ENCODE results near the gene RPS6KA4.

Gene RPS6KA4

DNA sequence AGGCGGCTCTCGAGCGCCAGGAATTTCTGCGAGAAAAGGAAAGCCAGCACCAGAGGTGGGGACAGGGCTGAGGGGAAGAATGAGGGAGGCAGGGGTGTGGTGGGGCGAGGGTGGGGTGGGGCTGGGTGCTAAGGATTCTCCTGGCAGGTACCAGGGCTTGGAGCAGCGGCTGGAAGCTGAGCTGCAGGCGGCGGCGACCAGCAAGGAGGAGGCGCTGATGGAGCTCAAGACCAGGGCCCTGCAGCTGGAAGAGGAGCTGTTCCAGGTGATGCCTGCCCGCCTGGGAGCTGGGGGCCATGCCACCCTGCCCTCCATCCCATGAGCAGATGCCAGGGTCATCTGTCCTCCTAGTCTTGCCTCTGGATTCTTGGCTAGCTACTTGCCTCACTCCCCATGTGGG, 9.6 kb upstream of the RPS6KA4 start:
- no peak for DNase-seq

DNA sequence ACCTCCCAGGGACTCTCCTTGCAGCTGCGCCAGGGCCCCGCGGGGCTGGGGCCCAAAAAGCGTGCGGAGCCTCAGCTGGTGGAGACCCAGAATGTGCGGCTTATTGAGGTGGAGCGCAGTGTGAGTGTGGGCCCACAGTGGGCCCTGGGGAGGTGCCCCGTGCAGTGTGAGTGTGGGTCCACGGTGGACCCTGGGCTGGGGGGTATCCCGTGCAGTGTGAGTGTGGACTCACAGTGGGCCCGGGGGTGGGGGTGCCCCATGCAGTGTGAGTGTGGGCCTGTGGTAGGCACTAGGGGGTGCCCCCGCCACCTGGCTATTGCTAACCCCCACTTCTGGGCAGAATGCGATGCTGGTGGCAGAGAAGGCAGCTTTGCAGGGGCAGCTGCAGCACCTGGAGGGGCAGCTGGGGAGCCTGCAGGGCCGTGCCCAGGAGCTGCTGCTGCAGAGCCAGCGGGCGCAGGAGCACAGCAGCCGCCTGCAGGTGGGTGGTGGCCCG, 7.8 kb upstream of the RPS6KA4 start:
- DNase-seq: no peak

DNA sequence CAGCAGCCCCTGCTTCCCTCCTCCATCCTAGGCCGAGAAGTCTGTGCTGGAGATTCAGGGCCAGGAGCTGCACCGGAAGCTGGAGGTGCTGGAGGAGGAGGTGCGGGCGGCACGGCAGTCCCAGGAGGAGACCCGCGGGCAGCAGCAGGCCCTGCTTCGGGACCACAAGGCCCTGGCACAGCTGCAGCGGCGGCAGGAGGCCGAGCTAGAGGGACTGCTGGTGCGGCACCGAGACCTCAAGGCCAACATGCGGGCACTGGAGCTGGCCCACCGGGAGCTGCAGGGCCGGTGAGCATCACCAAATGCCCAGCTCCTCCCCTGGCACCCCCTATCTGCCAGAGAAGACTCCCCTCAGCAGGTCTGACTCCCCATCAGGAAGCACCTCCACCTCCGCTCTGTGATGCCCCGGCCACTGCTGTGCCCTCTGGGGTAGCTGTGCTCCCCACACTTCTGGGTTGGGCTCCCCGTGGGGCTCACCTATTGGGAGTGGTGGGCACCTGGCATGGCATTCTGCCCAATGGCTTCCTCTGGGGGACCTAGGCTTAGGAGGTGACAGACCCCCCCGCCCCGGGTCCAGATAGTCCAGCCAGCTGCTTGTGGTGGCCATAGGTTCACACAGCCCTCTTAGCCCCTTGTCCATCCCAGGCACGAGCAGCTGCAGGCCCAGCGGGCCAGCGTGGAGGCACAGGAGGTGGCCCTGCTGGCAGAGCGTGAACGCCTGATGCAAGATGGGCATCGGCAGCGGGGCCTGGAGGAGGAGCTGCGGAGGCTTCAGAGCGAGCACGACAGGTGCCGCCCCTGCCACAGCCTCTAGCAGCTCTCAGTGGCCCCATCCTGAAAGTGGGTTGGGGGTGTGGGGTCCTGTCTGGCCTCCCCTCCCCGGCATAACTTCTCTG, 6.6 kb upstream of the RPS6KA4 start:
- DNase-seq: peak in 1 of 2 experiments; percentile 52

DNA sequence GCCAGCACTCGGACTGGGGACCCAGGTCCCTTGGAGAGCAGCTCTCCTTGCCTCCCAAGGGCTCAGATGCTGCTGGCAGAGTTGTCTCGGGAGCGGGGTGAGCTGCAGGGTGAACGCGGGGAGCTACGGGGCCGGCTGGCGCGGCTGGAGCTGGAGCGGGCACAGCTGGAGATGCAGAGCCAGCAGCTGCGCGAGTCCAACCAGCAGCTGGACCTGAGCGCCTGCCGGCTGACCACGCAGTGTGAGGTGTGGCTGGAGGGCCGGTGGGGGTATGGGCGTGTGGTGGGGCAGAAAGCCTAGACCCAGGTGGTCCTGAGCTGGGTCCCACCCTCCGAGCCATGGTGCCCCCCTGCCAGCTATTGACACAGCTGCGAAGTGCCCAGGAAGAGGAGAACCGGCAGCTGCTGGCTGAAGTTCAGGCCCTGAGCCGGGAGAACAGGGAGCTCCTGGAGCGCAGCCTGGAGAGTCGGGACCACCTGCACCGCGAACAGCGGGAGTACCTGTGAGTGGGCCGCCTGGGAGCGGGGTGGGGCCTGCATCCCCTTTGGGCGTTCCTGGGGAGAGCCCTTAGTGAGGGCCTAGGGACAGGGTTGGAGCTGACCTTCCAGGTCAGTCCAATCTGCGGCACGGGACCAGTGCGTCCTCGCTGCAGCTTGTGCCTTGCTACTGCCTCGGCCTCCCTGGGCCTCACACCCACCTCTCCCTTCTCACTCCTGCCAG, 5.8 kb upstream of the RPS6KA4 start:
- DNase-seq: peak; percentile 83 to 85

DNA sequence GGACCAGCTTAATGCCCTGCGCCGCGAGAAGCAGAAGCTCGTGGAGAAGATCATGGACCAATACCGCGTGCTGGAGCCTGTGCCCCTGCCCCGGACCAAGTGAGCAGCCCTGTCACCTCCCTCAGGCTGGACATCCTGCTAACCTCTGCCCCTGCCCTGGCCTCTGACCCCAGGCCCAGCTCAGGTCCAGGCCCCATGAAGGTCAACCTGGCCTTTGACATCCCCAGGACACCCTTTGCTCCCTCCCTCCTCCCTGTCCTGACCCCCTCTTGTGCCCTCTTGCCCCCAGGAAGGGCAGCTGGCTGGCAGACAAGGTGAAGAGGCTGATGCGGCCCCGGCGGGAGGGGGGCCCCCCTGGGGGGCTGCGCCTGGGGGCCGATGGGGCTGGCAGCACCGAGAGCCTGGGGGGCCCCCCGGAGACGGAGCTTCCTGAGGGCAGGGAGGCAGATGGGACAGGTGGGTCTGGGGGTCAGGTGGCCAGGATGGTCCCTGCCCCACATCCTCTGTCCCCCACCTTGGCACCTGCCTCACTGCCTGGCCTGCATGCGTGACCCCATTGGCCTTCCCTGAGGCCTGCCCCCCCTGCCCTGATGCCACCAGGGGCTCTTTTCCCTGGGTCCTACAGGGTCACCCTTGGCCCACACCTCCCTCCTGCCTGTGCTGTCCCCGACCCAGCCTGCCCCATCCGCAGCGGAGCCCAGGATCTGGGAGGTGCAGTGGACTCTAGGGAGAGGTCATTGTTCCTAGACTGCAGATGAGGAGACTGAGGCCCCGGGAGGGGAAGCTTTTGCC, 5.1 kb upstream of the RPS6KA4 start:
- no peak for DNase-seq

DNA sequence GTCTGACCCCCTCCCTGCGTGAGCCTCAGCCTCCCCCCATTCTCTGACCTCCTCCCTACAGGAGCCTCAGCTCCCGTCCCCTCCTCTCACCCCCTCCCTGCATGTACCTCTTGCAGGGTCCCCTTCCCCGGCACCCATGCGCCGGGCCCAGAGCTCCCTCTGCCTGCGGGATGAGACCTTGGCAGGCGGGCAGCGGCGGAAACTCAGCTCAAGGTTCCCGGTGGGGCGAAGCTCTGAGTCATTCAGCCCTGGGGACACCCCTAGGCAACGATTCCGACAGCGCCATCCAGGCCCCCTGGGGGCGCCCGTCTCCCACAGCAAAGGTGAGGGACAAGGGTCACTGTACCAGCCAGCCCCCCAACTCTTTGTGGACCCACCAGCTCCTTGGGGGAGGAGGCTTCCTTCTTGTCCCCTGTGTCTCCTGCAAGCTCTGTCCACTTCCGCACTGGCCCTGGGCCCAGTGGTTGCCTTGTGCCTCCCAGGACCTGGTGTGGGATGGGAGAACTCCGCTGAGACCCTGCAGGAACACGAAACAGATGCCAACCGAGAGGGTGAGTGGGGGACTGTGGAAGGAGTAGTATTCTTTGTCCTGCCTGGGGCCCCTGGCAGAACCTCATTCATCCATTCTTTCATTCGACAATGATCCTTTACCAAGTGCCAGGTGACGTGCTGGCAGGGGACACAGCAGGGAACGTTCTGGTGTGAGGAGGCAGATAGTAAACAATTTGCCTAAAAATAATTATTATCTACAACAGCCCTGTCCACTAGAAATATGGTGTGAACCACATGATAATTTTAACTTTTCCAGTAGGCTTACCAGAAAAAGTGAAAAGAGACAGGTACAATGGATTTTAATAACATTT, 3.7 kb upstream of the RPS6KA4 start:
- peak; percentile 76 to 80 for DNase-seq

DNA sequence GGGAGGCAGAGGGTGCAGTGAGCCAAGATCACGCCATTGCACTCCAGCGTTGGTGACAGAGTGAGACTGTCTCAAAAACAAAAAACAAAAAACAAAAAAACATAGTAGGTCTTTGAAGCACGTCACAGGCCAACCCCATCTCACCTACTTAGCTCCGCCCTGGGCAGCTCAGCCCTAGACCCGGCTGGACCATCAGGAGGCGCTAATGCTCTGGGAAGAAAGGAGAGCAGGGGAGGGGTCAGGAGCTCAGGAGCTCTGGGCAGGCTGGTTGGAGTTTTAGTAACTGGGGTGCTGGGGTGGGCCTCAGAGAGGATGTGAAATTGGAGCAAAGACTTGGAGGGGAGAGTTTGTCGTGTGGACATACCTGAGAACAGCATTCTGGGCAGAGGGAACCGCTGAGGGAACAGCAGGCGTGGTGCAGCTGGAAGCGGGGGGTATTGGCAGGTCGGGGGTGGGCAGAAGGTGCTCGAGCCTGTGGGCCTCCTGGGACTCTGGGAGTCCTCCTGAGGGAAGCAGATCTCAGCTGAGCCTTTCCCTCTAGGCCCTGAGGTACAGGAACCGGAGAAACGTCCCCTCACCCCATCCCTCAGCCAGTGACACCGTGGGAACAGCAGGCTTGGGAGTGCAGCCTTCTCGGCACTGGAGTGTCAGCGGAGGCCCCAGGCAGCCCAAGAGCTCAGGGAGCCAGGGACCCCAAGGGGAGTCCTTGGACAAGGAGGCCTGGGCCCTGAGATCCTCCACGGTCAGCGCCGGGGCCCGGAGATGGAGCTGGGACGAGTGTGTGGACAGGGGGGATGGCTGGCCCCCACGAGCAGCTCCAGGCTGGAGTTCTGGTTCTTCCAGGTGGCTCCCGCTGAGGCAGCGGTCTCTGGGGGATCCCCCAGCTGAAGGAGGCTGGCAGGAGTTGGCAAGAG, 2.2 kb upstream of the RPS6KA4 start:
- peak; percentile 48 to 52 for DNase-seq

DNA sequence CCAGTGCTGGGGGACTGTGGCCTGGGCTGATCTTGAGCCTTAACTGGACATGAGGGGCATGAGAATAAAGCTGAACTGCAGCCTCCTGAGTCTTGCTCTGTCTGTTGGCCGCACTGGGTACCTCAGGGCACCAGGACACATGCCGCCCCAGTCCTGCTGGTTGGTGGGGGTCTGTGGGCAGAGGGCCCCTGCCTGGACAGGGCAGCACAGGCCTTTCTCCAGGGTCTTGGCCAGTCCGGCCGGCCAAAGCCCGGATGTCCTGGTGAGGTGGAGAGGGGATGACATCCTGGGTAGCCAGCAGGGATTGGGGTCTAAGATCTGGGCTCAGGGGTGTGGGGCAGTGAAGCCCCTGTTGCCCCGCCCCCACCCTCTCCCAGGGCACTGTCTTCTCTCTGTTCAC, 1.5 kb upstream of the RPS6KA4 start:
- DNase-seq: no peak

DNA sequence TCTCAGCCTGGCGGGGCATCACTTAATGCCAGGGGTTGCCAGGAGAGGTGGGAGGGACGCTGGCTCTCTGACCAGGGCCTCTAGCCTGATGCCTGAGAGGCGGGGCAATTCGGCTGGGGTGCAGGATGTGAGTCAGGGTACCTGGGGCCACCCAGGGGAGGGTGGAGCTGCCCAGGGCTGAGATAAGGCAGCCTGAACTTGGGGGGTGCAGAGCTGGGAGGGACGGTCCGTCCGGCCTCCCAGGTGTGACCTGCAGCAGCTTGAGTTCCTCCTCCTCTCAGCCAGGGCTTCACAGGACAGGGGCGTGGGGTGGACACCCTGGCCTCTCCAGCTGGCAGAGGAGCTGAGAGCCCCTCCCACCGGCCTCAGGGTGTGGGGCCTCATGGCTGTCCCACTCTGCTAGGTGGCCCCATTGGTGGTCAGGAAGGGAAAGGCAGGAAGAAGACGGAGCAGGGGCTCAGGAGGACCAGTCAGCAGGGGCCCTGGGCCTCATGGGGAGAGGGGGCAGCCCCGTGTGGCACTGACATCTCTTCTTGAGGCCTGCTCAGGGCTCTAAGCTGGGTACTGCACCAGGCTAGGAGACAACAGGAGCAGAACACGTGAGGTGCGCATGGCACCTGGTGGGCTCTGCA, 942 bp upstream of the RPS6KA4 start:
- DNase-seq: no peak

DNA sequence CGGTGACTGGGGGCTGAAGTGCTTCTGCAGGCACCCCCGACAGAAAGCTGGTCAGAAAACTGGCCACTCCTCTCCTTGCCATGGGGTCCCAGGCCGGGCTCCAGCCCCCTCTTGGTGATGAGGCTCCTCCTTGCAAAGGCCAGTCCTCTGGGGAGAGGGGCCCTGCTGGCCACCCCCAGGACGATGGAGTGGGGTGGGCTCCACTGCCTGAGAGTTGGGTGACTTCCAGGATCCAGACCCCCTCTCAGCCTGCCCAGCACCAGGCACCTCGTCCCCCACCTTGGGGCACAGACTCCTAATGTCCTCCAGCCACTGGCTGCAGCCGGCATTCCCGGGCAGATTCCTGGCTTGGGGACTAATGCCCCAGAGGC, 441 bp upstream of the RPS6KA4 start:
- DNase-seq: no peak

DNA sequence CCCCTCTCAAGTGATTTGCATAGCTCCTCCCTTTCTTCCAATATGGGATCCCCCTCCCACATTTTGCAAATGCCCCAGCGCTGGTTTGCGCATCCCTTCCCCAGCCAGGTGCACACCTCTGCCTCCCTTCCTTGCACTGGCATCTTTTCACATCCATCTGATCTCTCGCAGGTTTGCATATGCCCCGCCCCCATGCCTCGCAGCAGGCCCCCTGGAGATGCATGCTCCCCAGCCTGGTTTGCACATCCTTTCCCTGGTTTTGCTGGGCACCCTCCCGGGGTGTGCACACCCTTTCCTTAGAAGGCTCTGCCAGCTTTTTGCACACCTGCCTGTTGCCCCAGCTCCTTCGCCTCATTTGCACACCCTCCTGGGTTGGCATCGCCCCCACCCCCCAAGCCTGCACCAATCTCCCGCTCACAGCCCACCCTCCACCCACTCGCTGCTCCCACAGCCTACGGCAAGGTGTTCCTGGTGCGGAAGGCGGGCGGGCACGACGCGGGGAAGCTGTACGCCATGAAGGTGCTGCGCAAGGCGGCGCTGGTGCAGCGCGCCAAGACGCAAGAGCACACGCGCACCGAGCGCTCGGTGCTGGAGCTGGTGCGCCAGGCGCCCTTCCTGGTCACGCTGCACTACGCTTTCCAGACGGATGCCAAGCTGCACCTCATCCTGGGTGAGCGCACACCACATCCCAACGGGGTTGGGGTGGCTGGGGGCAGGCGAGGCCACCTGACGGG, 917 bp downstream of the RPS6KA4 start:
- DNase-seq: no peak

DNA sequence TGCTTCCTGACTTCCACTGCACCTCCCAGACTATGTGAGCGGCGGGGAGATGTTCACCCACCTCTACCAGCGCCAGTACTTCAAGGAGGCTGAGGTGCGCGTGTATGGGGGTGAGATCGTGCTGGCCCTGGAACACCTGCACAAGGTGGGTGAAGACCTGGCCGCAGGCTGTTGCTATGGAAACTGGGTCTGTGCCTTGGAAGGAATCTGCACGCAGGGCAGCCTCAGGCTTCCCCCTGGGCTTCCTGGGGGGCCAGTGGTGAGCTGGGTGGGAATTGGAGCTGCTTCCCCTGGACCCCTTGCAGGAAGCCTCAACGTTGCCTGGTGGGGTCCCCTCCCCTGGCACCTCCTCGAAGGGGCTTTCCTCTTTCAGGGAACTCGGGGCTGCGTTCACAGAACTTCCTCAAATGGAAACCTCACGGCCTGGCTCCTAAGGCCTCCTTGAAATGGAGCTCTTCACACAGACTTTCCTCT, 1.5 kb downstream of the RPS6KA4 start:
- DNase-seq: no peak

DNA sequence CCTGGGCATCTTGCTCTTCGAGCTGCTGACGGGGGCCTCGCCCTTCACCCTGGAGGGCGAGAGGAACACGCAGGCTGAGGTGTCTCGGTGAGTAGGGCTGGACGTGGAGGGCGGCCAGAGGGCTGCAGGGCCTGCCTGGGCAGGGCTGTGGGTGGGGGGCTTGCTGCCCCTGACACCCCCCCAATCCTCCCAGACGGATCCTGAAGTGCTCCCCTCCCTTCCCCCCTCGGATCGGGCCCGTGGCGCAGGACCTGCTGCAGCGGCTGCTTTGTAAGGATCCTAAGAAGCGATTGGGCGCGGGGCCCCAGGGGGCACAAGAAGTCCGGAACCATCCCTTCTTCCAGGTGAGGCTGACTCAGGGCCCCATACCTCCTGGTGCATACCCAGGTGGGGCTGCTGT, 2.7 kb downstream of the RPS6KA4 start:
- no peak for DNase-seq

DNA sequence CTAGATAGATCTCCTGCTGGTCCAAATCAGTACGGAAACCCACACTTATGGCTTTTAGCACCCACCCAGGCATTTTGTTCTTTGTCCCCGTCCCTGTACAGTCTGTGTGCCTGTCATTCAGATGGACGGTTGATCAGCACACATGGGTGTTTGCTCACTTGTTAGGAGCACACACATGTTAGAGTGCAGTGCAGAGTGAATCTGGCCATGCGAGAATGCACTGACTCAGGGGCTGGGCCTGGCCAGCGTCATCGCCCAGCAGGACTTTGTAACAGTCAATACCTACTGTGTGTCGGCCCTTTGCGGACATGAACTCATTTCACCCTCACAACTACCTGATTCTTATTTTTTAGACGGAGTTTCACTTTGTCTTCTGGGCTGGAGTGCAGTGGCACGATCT, 3.4 kb downstream of the RPS6KA4 start:
- DNase-seq: no peak

DNA sequence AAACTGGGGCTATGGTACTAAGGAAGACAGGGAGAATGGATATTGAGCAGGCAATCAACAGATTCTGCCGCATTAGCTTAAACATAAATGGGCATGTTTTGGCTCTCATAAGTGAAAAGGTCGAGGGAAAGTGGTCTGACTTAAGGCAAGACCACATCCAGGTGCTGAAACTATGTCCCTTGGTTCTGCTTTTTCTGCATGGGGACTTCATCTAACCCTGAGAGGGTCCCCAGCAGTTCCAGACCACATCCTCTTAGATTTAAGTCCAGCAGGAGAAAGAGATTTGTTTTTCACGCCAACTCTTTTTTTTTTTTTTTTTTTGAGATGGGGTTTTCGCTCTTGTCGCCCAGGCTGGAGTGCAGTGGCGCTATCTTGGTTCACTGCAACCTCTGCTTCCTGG, 5.5 kb downstream of the RPS6KA4 start:
- DNase-seq: no peak

DNA sequence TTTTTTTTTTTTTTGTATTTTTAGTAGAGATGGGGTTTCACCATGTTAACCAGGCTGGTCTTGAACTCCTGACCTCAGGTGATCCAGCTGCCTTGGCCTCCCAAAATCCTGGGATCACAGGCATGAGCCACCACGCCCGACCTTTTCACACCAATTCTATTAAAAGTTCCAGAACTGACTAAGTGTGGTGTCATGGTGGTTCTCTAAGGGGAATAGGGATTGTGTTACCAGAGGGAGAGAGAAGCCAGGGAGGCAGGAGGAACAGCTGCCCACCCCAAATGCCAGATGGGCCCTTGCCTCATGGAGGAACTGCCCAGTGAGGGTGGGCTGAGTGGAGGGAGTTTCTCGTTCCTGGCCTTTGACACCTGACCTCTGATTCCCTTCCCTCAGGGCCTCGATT, 5.9 kb downstream of the RPS6KA4 start:
- DNase-seq: no peak

DNA sequence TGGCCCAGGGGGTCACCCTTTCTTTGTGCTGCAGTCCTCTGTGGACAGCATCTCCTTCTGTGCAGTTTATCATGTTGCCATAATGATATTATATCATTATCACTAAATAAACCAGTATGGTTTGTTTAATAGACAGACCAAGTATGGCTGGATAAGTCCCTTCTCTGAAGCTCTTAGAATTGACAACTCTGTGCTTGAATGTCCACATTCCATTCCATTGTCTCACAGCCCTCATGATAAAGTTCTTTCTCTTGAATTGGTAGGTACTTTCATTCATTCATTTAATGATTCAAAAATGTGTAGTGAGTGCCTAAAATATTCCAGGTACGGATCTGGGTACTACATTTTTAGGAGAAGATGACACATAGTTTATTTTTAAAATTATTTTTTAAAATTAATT, 7.8 kb downstream of the RPS6KA4 start:
- DNase-seq: no peak

DNA sequence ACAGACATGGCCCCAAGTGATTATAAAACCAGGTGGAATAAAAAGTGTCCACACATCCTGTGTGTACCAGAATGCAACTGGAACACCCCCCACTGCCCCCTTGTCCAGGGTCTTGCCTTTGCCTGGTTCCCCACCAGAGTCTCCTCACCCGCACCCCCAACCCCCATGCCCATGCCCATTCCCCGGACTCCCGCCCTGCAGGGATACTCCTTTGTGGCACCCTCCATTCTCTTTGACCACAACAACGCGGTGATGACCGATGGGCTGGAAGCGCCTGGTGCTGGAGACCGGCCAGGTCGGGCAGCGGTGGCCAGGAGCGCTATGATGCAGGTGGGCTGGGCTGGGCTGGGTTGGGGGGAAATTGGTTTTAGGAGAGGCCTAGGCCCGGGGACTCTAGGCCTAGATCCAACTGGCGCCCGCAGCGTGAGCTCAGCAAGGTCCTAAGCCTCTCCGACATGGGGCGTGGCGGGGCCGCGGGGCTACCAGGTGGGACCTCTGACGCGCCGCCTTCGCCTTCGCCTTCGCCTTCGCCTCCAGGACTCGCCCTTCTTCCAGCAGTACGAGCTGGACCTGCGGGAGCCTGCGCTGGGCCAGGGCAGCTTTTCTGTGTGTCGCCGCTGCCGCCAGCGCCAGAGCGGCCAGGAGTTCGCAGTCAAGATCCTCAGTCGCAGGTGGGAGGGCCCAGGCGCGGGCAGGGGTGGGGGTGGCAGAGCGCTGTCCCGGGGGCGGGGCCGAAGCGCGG, 9.1 kb downstream of the RPS6KA4 start:
- no peak for DNase-seq

DNA sequence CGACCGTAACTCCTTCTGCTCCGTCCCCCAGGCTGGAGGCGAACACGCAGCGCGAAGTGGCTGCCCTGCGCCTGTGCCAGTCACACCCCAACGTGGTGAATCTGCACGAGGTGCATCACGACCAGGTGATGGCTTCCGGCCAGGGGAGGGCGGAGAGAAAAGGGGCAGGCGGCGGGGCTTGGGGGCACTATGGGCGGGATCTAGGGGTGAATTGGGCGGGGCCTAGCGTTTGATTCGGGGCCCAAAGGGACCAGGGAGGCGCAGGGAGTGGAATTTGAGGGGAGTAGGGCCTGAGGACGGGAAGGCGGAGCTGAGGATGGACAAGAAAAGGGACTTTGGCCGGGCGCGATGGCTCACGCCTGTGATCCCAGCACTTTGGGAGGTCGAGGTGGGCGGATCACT, 9.7 kb downstream of the RPS6KA4 start:
- DNase-seq: no peak

All from SHP77 (cell line).